Medulla oblongata (tissue), 1 donor: ENCODE results near the gene TRAPPC4.
"Not testable (repeated sequence)": the region's sequence is repeated elsewhere in the genome, so short reads cannot be mapped to it uniquely, and the experiment has no call there.

ENCODE experiments used
- DNase-seq: peaks from one replicate; pipeline ENCODE4 v3.0.0-alpha.2; 2015; ENCODE audit errors: extremely low spot score

The TRAPPC4 gene, protein sequence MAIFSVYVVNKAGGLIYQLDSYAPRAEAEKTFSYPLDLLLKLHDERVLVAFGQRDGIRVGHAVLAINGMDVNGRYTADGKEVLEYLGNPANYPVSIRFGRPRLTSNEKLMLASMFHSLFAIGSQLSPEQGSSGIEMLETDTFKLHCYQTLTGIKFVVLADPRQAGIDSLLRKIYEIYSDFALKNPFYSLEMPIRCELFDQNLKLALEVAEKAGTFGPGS

GRCh38 chr11:119018074-119018938 is at the start of gene TRAPPC4, which contains the start of gene RPS25:
TSS of gene TRAPPC4 (plus strand) at chr11:119018766. CDS start at chr11:119018796, 30 bp downstream.
TSS of gene RPS25 (minus strand) at chr11:119018343. CDS start at chr11:119018284, 59 bp downstream.
- DNase-seq, result peak; percentile 98

DNA sequence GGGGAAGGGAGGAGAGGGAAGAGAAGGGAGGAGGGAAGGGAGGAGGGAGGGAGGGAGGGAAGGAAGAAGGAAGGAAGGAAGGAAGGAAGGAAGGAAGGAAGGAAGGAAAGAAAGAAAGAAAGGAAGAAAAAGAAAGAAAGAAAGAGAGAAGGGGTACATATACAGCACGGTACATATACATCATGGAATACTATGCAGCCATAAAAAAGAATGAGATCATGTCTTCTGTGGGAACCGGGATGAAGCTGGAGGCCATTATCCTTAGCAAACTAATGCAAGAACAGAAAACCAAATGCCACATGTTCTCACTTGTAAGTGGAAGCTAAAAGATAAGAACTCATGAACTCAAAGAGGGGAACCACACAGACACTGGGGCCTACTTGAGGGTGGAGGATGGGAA is 49.1 kb upstream of the TRAPPC4 start:
- DNase-seq, result not testable (repeated sequence)

GRCh38 chr11:118971646-118972045 is 46.9 kb upstream of the TRAPPC4 start, which contains the start of gene FOXR1:
TSS of gene FOXR1 (plus strand) at chr11:118971761. CDS start at chr11:118971932, 171 bp downstream.
- no peak for DNase-seq

- no peak for DNase-seq
Observed at GRCh38 chr11:118973985-118974384, 44.6 kb upstream of the TRAPPC4 start.

GRCh38 chr11:118975771-118976709 is 42.5 kb upstream of the TRAPPC4 start:
- no peak for DNase-seq

DNA sequence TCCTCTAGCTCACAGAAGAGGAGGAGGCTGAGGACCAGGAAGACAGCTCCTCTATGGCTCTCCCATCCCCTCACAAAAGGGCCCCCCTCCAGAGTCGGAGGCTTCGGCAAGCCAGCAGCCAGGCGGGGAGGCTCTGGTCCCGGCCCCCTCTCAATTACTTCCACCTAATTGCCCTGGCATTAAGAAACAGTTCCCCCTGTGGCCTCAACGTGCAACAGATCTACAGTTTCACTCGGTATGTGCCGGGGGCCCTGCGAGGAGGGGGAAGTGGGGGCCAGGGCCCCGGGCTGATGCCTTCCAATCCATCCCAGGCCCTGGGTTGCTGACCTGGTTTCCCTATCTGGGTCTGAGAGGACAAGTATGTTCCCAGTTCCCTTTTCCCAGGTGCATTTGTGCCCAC is 39.1 kb upstream of the TRAPPC4 start:
- DNase-seq, result no peak

DNA sequence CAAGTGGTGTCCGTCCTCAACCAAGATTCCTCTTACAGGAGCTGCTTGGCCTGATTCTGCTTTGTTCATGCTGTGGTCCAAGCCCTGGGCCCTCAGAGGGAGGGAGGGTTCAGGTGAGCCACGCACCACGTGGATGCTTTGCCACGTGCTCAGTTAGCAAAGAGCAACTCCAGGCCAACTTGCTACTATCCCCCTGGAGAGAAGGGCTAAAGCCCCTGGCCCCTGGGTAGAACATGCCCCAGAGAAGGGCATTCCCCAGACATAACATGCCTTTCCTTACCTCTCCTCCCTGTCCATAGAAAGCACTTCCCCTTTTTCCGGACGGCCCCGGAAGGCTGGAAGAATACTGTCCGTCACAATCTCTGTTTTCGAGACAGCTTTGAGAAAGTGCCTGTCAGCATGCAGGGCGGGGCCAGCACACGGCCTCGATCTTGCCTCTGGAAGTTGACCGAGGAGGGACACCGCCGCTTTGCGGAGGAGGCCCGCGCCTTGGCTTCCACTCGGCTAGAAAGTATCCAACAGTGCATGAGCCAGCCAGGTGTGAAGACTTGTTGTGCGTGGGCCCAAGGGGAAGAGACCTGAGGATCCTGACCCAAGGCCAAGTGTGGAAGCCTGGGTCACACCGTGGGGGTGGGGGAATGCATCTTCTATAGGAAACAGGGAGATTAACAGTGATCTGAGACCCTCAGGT is 38.2 kb upstream of the TRAPPC4 start:
- peak; percentile 58 for DNase-seq

GRCh38 chr11:118984337-118984736 is 34.2 kb upstream of the TRAPPC4 start:
- DNase-seq, result not testable (repeated sequence)

DNA sequence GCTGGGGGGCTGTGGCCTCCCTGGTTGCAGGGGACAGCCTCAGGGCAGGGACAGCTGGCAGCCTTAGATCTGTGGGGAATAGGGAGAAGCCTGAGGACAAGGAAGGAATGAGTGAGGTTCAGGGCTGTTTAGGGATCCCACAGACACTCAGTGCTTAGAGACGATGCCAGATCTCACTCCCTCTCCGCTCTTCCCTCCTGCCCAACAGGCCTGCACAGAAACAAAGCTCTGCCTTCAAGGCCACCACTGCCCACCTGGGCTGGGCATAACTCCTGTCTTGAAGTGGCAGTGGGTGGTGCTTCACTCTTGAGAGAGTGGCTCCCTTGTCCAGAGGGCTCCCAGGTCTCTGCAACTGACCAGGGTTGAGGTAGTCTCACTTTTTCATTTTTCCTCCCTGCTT is 33.7 kb upstream of the TRAPPC4 start:
- no peak for DNase-seq

DNA sequence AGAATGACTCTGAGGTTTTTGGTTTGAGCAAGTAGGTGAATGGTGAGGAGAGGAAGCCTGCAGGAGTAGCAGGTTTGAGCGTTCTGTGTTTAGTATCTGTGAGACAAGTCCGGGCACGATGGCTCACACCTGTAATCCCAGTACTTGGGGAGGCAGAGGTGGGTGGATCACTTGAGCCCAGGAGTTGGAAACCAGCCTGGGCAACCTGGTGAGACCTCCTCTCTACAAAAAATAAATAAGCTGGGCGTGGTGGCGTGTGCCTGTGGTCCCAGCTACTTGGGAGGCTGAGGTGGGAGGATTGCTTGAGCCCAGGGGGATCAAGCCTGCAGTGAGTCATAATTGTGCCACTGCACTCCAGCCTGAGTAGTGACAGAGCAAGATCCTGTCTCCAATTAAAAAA is 30.3 kb upstream of the TRAPPC4 start:
- no peak for DNase-seq

GRCh38 chr11:118991486-118992038 is 27.0 kb upstream of the TRAPPC4 start:
- DNase-seq, result not testable (repeated sequence)

DNA sequence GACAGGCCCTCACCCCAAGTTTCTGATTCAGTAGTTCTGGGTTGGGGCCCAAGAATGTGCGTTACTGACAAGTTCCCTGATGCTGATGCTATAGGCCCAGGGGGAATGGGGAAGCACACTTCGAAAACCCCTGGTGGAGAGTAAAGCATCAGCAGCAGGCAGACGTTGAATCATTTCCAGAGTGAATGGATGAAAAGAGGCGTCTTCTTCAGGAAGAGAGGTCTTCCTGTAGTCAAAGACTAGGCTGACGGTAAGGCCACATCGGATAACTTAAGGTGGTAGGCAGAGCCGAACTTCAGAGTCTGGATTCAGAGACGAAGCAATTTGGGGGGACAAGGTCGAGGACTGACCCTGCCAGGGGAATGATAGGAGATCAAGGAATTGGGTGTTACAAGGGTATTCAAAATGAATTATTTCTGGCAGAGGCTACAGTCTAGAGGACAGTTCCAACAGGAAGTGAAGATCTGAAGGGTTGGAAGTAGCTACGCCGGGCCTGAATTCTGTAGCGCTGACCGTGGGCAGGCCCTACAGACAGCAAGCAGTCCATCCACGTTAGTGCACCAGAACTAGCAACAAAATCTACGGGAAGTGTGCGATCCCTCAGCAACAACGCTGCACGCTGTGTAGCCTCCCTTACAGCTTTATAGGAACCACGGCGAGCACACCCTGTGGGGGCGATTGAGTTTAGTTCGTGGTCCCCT is 21.5 kb upstream of the TRAPPC4 start:
- DNase-seq, result peak; percentile 28

DNA sequence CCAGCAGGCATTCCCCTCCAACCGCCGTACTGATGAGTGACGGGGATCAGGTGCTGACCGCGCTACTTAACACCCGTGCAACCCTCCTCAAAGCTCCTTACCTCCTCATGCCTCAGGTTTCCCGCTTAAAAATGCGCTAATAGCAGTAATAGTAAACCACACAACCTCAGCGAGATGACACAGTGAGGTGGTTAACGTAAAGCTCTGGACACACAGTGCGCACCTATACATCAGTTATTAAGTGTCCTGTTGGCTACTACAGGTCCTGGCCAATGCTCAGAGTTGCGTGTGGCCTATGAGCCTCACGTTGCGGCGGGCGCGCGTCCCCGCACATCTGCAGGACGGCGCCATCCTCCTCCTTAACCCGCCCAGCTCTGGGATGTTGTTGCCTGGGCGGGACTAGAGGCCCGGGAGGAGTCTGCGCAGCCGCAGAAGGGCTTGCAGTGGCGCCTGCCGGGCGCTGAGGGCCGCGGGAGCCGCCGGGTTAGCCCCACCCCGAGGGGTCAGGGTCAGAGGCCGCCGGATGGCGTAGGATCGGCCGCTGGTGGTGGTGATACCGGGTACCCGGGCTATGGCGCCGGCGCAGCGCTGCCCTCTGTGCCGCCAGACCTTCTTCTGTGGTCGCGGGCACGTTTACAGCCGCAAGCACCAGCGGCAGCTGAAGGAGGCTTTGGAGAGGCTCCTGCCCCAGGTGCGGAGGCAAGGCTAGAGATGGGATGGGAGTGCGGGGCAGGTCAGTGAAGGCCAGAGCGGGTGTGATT is 20.8 kb upstream of the TRAPPC4 start, which contains the start of gene CENATAC:
TSS of gene CENATAC (plus strand) at position 512 of the 761 bp plus-strand sequence. CDS start at position 572, 60 bp downstream.
- DNase-seq, result peak; percentile 98

DNA sequence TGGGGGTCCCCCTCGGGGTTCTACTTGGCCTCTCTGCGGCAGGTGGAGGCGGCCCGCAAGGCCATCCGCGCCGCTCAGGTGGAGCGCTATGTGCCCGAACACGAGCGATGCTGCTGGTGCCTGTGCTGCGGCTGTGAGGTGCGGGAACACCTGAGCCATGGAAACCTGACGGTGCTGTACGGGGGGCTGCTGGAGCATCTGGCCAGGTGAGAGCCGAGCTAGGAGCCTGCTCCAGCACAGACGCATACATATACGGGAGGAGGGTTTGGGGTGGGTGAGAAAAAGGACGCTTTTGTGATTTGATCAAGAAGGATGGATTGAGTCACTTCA is 20.2 kb upstream of the TRAPPC4 start:
- DNase-seq, result no peak

- DNase-seq, result no peak
Observed at GRCh38 chr11:118998822-118999221, 19.7 kb upstream of the TRAPPC4 start.

- no peak for DNase-seq
Observed at GRCh38 chr11:119000906-119001305, 17.7 kb upstream of the TRAPPC4 start.

- DNase-seq, result no peak
Observed at GRCh38 chr11:119006656-119007055, 11.9 kb upstream of the TRAPPC4 start.

- DNase-seq, result no peak
Observed at GRCh38 chr11:119011476-119012053, 7.0 kb upstream of the TRAPPC4 start.

GRCh38 chr11:119012629-119013170 is 5.9 kb upstream of the TRAPPC4 start:
- DNase-seq, result no peak
